ENCODE data around the gene CT47C1.

Gene CT47C1

GRCh38 chrX:119045884-119046283 is 26.9 kb upstream of the CT47C1 start:
- DNase-seq (ENCODE audit: low read depth), result no peak
- no peak for TF ChIP-seq MYC (IDR thresholded peaks at IDR 0.05; ENCODE audit: low read depth, low read length)
- TF ChIP-seq POLR2A (IDR thresholded peaks at IDR 0.05; ENCODE audit: extremely low read depth, insufficient read length), result no peak
- no peak for TF ChIP-seq MAX (IDR thresholded peaks at IDR 0.05; ENCODE audit: low read depth, low read length)
- TF ChIP-seq CTCF (IDR thresholded peaks at IDR 0.05; ENCODE audit: low read depth, low read length), result no peak
- H3K4me3 ChIP-seq (ENCODE audit: low read depth, low read length), result no peak overlapping the region

- DNase-seq (ENCODE audit: low read depth), result no peak
- TF ChIP-seq POLR2A (IDR thresholded peaks at IDR 0.05; ENCODE audit: extremely low read depth, insufficient read length), result no peak
- no peak for TF ChIP-seq MYC (IDR thresholded peaks at IDR 0.05; ENCODE audit: low read depth, low read length)
- TF ChIP-seq MAX (IDR thresholded peaks at IDR 0.05; ENCODE audit: low read depth, low read length), result no peak
- TF ChIP-seq CTCF (IDR thresholded peaks at IDR 0.05; ENCODE audit: low read depth, low read length), result no peak
Measured at GRCh38 chrX:119055687-119056086, 17.1 kb upstream of the CT47C1 start.

GRCh38 chrX:119062750-119063374 is 9.9 kb upstream of the CT47C1 start:
- TF ChIP-seq CTCF (IDR thresholded peaks at IDR 0.05; ENCODE audit: low read depth, low read length) (no peak), POLR2A (IDR thresholded peaks at IDR 0.05; ENCODE audit: extremely low read depth, insufficient read length) (no peak), MAX (IDR thresholded peaks at IDR 0.05; ENCODE audit: low read depth, low read length) (no peak), MYC (IDR thresholded peaks at IDR 0.05; ENCODE audit: low read depth, low read length) (no peak)
- DNase-seq (ENCODE audit: low read depth), result no peak
- no peak overlapping the region for H3K4me3 ChIP-seq (ENCODE audit: low read depth, low read length)

More at GRCh38 chrX:119055687-119056086, 17.1 kb upstream of the CT47C1 start:
- no peak overlapping the region for H3K4me3 ChIP-seq (ENCODE audit: low read depth, low read length)

- DNase-seq (ENCODE audit: low read depth), result no peak
- no peak for TF ChIP-seq POLR2A (IDR thresholded peaks at IDR 0.05; ENCODE audit: extremely low read depth, insufficient read length)
- no peak overlapping the region for H3K4me3 ChIP-seq (ENCODE audit: low read depth, low read length)
Measured at GRCh38 chrX:119063428-119063827, 9.4 kb upstream of the CT47C1 start.

GRCh38 chrX:119067023-119067739 is 5.6 kb upstream of the CT47C1 start:
- DNase-seq (ENCODE audit: low read depth), result peak; percentile 46
- TF ChIP-seq POLR2A (IDR thresholded peaks at IDR 0.05; ENCODE audit: extremely low read depth, insufficient read length) (no peak), CTCF (IDR thresholded peaks at IDR 0.05; ENCODE audit: low read depth, low read length) (peak; percentile 56)
- H3K4me3 ChIP-seq (ENCODE audit: low read depth, low read length), result no peak overlapping the region

- TF ChIP-seq MYC (IDR thresholded peaks at IDR 0.05; ENCODE audit: low read depth, low read length), result no peak
- no peak for TF ChIP-seq CTCF (IDR thresholded peaks at IDR 0.05; ENCODE audit: low read depth, low read length)
- TF ChIP-seq POLR2A (IDR thresholded peaks at IDR 0.05; ENCODE audit: extremely low read depth, insufficient read length), result no peak
- TF ChIP-seq MAX (IDR thresholded peaks at IDR 0.05; ENCODE audit: low read depth, low read length), result no peak
- no peak for DNase-seq (ENCODE audit: low read depth)
- no peak overlapping the region for H3K4me3 ChIP-seq (ENCODE audit: low read depth, low read length)
Measured at GRCh38 chrX:119069128-119069527, 3.7 kb upstream of the CT47C1 start.

Measured in NB4 (cell line).